Stimulated activated CD4-positive, alpha-beta T cell treated with anti-CD3 and anti-CD28 coated beads, Interleukin-2, amount 100 ng/mL, for 24 hours (primary cell): ENCODE data around the gene VAC14.

ENCODE experiments used
- DNase-seq, 2 donors: peaks; one replicate each; pipeline ENCODE4 v3.0.0-alpha.2; 2020

Gene VAC14

DNA sequence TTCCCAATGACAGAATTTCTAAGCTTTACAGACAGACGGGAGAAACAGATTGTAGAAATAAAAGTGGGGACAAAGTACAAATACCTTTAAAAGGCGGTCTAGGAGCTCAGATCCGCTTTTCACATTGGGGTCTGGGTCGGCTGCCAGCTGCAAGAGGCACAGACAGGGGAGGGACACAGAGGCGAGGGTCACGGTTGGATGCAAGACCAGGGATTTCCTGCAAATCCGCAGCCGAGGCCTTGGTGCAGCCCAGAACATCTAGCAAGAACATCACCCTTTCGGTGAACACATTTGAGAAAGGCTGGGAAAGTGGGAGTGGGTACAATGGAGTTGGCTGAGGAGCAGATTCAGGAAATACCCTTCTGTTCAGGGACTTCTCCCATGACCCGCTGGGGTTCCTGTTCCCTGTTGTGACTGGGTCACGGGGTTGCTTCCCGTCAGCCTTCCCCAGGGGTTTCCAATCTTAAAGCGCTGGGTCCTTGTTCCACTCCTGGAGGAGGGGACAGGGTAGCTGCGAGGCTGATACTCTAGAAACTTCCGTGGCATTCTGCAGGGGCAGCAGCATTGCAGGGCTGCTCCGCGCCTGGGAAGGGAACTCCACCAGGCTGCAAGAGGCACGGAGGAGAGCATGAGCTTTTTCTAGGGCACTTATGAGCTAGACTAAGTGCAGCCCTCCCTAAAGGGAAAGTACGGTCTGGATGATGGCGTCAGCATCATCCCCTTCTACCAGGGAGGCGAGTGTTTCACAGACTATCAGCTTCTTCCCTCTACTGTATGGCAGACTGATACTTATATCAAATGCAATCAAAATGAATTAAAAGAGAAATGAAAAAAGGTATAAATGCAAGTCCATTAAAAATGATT, 16.0 kb downstream of the VAC14 start:
- no peak for DNase-seq

DNA sequence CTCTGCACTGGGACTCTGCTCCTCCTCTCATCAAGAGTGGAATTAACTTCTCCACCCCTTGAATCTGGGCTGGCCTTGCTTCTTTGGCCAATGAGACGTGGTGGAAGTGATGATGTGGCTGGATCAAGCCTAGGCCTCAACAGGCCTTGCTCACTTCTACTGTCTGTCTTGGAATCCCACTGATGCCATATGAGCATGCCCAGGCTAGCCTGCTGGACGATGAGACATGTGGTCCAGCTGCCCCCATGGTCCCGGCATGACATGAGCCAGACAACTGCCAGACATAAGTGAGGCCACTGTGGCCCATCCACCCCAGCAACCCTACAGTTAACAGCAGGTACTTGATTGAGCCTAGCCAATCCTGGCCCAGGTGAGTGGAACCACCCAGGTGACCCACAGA, 18.7 kb downstream of the VAC14 start:
- DNase-seq = no peak

DNA sequence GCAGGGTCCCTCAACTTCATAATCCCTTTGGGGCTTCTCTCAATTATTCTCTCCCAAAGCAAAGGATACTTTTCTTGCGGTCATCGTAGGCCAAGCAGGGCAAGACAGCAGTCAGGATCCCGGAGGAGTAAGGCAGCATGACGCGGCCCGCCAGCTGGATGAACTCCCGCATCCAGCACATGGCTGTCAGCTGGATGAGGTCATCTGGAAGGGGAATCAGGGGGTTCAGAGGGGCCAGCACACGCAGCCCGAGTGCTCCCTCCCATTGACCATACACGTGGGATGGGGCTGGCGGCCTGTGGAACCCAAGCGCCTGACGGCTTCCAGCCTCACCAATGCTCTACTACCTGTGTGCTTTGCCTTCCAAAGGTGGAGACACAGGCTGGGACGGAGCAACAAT, 19.2 kb downstream of the VAC14 start:
- DNase-seq = no peak

DNA sequence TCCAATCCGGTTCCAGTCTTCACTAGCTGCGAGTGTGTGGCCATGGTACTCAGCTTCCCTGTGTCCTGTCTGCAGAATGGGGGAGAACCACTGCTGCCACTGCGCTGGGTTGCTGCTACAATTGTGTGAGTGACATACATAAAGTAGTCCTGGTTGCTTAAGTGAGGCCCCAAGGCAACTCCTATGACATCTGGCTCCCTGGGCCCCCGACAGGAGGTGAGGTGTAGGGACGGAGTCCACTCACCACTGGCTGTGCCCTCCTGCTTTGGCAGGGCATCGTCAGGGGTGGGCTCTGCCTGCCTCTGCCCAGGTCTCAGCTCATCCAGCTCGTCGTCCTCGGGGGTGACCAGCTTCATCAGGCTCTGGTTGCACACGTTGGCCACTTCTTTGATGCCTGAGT, 20.4 kb downstream of the VAC14 start:
- DNase-seq = no peak

DNA sequence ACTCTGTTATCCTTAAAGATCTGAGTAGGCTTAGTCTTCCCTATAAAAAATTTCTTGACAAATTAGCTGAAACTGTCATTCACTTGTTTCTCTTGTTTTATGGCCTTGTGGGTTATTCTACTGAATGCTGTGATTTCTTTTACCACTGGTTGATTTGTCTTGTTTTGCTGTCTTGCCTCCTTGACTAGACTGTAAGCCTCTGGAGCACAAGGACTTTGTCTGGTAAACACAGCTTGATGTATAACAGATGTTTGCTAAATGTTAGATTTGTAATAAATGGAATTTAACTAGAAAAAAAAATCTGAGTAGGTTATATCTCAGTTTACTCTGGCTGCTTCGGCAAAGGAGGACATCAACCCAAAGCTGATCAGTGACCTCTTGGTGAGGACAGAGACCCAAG, 21.6 kb downstream of the VAC14 start:
- DNase-seq = no peak

DNA sequence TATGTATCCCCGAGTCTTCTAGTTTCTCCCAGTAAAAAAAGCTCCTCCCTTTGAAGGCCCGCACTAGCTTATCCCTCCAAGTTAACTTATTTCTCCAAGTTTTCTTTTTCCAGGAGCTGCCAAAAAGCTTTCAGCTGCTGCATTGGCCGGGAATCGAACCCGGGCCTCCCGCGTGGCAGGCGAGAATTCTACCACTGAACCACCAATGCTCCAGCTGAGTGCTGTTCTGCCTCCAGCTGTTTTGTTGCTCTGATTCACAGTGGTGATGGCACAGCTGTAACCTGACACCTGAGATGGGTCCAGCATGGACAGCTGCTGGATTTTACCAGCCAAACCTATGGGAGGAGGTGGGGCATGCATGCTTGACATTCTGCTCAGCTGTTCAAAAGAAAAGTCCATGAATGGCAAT, 22.1 kb downstream of the VAC14 start:
- DNase-seq = no peak

DNA sequence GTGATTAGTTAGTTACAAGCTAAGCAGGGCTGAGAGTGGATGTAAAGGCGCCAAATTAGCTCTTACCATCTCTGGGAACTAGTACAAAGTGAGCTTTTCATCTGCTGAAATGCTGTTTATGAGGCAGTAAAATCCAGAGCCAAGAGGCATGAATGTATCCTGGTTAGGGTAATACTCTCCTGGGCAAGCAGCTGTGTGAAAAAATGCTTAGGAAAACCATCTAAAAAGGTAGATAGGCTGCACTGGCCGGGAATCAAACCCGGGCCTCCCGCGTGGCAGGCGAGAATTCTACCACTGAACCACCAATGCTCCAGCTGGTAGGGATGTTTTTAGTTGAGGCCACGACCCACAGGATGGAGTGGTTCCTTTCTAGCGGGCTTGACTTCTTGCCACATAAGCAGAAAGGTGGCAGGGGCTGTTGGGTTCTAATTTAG, 23.0 kb downstream of the VAC14 start:
- DNase-seq = no peak

DNA sequence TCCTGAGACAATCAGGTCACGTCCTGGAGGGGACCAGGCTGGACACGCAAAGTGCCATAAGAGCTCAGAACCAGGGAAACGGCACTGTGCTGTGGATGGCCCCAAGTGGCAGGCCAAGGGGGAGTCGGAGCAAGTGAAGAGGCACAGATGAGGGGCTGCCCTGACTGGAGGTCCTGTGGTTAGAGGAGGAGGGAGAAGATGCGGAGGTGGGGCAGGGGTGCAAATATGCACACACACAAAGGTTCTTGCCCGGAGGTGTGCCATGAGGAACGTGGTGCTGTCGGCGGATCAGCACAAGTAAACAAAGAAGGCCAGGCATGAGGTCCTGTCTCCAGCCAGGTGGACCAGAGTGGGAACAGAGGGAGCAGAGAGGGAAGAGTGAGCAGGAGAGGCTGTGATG, 23.5 kb downstream of the VAC14 start:
- DNase-seq = no peak

DNA sequence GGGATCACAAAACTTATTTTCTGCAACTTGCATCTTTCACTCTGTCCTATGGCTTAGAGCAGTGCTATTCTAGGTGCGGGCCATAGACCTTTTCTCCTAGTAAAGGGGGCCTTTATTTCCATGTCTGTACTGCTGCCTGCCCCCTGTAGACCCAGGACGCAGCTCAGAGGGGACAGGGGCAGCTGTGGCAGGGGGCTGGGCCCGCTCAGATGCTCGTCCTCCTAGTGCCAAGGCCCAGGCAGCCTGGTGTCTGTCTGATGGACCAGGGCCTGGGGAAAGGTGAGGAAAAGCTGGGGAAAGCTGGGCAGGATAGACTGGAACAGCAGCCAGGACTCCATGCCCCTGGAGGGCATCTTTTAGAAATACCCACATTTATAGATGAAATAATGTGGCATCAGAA, 25.6 kb downstream of the VAC14 start:
- DNase-seq = no peak

DNA sequence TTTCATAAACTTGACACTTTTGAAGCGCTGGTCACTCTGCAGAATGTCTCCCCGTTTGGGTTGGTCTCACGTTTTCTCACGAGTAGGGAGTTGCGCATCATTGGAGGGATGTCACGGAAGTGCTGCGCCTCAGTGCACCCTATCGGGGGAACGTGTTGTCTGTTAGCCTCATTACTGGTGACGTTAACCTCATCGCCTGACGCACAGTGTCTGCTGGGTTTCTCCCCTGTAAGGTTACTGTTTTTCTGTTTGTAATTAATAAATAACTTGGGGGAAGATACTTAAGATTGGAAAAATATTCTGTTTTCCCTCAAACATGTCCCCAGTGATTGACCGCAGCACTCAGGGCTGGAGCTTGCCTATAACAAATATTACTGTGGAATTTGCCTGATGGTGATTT, 26.7 kb downstream of the VAC14 start:
- DNase-seq = no peak

DNA sequence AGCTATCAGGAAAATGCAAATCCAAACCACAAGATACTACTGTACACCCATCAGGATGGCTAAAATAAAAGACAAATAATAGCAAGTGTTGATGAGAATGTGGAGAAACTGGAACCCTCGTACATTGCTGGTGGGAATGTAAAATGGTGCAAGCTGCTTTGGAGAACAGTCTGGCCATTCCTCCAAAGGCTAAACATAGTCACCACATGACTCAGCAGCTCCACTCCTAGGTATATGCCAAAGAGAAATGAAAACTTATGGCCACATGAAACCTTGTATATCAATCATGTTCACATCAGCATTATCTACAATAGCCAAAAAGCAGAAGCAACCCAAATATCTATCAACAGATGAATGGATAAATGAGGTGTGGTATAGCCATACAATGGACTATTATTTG, 28.5 kb downstream of the VAC14 start:
- no peak for DNase-seq

DNA sequence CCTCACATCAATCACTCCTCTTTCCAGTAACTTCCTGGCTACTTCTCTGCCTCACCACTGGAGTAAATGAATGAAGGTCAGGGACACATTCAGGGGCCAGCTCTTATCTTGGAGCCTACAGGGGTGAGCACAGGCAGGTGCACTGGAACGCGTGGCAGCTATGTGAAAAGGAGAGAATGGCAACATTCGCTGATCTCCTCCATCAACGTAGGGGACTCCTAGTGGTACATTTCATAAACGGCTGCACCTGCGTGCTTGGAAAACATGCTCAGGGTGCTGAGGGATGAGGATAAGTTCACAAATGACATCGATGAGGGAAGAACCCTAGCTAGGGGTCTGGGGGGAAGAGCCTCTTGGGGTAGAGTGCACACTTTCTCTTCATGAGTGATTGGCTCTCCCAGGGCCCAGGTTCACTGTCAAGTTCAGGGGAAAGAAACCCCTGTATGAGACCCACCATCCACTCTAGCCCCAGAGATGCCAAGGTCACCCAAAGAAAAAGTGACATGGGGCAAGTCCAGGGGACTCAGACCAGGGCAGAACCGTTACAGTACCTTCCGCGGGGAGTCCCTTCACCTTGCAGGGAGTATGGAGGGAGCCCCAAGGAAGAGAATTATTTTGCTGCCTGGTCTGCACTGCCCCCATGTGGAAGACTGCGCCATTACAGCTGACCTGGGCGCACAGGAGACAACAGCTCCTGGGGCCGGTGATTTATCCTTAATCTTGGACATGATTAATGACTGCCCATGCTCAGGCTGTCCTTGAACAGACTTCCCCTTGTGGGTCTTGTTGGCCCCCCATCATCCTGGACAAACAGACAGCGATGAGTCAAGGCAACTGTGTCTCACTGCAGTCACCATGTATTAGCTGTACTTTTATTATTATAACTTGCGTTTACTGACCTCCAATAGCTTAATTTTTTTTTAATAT, 30.1 kb downstream of the VAC14 start:
- peak; percentile 65 to 74 for DNase-seq

DNA sequence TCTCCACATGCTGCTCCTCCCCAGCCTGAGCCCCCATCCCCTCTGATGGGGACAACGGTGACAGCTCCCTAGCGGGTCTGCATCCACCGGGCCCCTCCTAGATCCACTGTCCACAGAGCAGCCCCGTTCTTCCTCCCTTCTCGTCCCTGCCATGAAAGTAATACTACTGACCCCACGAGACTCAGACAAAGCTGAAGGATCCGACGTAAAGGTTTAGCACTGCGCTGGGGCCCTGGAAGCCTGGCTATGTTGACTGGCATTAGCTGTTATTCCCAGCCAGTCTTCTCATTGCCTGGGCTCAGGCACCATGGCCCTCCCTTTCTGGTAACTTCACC, 30.7 kb downstream of the VAC14 start:
- no peak for DNase-seq

DNA sequence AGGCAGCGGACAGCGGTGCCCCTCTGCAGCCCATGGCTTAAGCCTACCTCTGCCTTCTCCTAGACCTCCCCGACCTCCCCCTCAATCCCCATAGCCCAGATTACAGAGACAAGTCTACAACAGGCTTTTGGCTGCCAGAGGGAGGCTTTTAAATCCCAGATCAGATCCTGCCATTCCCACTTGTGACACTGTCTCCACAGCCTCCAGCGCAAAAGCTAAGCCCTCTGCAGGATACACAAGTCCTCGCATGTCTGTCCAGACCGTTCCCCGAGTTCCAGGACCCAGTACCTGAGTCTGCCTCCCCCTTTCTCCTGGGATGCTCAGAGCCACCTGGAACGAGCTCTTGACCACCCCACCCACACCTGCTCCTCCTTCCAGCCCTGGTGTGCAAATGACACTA, 31.2 kb downstream of the VAC14 start:
- no peak for DNase-seq

DNA sequence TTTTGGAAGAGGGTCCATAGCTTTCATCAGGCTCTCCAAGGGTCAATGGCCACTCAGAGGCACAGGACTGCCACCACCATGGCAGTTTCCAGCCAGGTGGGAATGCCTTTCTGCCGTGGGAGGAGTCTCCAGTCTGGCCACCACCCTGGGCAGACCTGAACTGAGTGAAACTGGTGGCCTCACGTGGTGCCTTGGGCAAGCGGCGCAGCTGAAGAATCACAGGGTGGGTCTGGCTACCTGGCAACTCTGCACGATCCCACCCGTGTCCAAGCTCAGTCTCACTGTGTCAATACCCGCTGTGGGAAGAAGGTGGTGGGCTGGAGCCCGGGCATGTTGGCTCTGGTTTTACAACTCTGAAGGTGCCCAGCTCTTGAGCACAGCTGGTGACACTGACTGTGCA, 31.8 kb downstream of the VAC14 start:
- no peak for DNase-seq

DNA sequence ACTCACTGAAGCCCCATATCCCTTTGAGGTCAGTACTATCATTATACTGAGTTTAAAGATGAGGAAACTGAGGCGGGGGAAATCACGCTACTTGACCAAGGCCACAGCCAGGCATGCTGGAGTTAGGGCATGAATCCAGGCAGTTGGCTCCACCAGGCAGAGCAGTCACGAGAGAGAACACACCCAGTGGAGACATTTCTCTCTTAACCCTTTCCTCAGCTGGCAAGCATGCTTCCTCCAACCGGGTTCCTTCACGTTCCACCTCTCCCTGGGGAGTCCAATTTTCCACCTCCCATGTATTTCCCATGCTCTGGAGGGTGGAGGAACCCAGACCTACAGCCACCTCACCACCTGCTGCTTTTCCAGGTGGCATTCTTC, 32.8 kb downstream of the VAC14 start:
- no peak for DNase-seq

DNA sequence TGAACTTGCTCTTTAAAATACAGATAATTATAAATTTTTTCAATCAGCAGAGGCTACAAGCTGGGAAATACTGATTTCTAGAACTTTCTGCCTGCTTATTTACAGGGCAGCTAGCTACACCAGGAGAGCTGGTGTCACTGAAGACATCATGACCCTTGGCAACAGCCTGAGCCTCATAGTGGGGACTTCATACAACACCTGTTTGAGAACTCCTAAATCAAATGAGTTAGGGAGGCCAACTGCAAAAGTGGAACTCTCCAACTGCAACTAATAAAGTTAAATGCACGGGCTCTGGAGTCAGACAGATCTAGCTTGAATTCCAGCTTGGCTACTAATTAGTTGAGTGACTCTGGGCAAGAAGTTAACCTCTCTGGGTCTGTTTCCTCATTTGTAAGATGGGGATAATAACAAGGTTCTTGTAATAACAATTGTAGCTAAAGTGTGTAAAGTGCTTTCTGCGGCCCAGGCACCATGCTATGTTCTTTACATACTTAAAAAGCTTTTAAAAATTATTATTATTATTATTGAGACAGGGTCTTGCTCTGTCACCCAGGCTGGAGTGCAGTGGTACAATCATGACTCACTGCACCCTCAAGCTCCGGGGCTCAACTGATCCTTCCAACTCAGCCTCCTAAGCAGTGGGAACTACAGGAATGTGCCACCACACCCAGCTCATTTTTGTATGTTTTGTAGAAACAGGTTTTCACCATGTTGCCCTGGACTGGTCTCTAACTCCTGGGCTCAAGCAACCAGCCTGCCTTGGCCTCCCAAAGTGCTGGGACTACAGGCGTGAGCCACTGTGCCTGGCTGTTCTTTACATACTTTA, 33.4 kb downstream of the VAC14 start:
- DNase-seq = no peak

DNA sequence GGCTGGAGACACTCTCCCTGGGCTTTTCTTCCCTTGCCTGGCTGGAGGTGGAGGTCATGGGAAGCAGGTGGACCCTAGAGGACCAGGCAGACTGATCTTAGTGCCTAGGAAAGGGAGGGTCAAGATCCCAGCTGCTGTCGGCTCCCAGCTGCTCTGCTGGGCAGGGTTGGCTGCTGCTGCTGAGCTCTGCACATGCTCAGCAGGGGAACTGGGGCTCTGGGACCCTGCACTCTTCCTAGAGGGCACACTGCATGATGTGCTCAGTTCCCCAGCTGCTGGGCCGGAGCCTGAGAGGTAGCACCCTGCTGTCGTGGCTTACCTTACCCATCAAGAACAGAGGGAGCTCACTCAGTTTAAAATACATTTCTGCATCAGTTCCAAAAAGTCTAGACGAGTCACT, 34.3 kb downstream of the VAC14 start:
- no peak for DNase-seq

DNA sequence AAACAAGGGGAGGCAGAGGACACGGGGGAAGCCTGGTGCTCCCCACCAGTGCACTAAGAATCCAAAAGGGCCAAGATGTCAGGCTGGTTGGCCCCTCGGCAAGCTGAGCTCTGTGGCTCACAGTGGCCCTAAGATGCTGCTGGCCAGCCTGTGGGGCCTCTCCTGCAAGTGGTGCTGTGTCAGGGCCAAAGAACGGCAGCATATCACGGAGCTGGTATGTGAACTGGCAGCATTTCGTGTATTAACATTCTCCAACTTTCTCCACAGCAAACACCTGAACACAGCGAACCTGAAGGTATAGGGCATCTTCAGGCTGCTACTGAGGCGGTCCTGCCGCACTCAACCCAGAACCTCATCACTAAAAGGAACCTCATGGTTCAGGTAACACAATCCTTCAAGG, 34.8 kb downstream of the VAC14 start:
- no peak for DNase-seq

DNA sequence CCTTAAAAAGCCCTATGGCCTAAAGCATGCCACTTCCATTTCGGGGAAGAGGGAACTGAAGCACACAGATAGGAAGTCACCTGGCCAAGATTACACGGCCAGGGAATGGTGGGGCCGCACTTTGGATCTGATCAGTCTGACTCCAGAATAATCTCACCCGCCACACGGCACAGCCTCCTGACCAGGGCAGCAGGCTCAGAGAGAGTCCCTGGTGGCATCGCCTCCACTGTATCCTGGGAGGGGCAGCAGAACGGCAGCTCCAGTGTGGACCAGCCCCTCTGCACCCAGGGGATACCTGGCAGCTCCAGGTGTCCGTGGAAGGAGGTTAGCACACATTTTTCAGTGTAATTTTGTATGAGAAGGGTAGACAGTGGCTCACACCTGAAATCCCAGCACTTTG, 35.5 kb downstream of the VAC14 start:
- DNase-seq = no peak

DNA sequence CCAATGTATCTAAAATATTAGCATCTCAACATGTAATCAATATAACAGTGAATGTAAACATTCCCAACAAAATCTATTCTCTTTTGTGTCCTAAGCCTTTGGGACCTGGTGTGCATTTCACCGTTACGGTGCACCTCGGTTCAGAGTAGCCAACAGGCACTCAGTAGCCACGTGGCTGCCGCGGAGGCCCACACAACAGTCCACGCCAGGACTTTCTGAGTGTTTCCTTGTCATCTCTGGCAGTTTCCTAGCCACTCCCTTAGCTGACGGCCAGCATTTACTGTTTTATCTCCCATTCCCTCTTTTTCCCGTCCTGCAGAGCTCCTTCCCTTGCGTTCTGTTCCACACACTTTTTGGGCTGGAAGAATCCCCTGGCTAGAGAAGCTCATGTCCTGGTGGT, 36.3 kb downstream of the VAC14 start:
- no peak for DNase-seq

DNA sequence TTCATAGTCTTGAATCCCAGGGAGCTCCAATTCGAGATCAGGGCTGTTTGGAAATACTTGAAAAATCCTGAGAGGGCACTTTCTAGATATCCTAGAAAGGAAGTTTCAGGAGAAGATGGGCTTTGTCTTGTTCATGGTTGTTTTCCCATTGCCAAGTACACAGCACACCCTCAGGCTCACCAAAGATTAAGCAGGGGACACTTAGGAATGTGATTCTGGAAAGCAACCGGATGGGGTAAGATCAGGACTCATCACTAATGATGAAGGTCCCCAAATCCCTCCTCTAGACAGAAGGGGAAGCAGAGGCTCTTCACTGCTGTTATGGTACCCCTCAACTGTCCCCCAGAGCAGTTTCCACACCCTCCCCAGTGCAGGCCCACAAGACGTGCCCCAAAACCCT, 40.7 kb downstream of the VAC14 start:
- DNase-seq = no peak

DNA sequence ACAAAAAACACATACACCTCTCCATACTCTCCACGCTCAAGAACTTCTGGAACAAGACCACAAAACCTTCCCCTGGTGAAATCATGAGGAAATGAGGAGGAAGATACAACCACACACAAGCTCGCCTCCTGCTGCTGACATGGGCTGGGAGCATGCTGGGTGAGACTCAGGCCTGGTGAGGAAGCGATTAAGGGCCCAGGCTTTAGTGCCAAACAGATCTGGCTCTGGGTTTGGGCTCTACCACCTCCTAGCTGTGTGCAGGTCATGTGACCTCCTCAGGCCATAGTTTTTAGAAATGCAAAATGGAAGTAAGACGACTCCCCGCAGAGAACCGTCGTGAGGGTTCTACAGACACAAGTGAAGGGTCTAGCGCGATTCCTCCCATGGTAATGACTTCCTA, 41.3 kb downstream of the VAC14 start:
- no peak for DNase-seq
